Hepatocyte (in vitro differentiated cells): Measurements from ENCODE around the gene NAT14.

Source experiments
- CTCF ChIP-seq: fragments of 200-600 bp; sonication (generic); IDR thresholded peaks from 2 replicates; pipeline ENCODE4 v1.5.1; 2016; ENCODE audit warnings: antibody characterized with exemption, mild to moderate bottlenecking; ENCODE audit not compliant: poor library complexity
- EZH2 ChIP-seq: fragments of 200-600 bp; sonication (generic); IDR thresholded peaks from 2 replicates; pipeline ENCODE4 v1.6.1; 2016; ENCODE audit warnings: antibody characterized with exemption, mild to moderate bottlenecking, borderline replicate concordance

- TF ChIP-seq CTCF = no peak
- no peak for TF ChIP-seq EZH2
Measured at GRCh38 chr19:55440411-55441105, 44.4 kb upstream of the NAT14 start.
